Left lobe of liver (tissue), 2 donors: ENCODE results near the gene SEMA4D. TPM values are rescaled to one million over a fixed set of nuclear protein-coding genes. Genes with fewer than 3 reads are reported as not detected.
"Not testable (repeated sequence)": the region's sequence is repeated elsewhere in the genome, so short reads cannot be mapped to it uniquely, and the experiment has no call there.

Source experiments
- ATAC-seq: fragments of 200-7000 bp; cut with Tn5 transposase; one replicate; pipeline ENCODE4 v1.9.1; 2020; ENCODE audit warnings: mild to moderate bottlenecking, moderate library complexity
- DNase-seq: peaks from one replicate; pipeline ENCODE4 v3.0.0-alpha.2; 2020; ENCODE audit warnings: low spot score
- total RNA-seq: library from RNA; stranded (reverse); gene quantifications from one replicate; pipeline ENCODE4 v1.2.1, GENCODE V29; 2021
- donor health status: DM: no; HTN: no; CAD: no; lungs with moderate emphysema.
- donor health status: DM: no; HTN: yes; CAD: no.

The SEMA4D gene
- total RNA-seq, 1 donor from 2014 or later = 3.9 TPM

GRCh38 chr9:89483592-89484474 is 14.1 kb downstream of the SEMA4D start:
- ATAC-seq = peak; percentile 35
- peak; percentile 41 for DNase-seq

- peak; percentile 38 for DNase-seq
Measured at GRCh38 chr9:89482901-89483361, 15.0 kb downstream of the SEMA4D start.

GRCh38 chr9:89482056-89482851 is 15.7 kb downstream of the SEMA4D start:
- ATAC-seq (no peak), DNase-seq (peak; percentile 32)

More at GRCh38 chr9:89482901-89483361, 15.0 kb downstream of the SEMA4D start:
- no peak for ATAC-seq

- peak; percentile 26 for DNase-seq
Measured at GRCh38 chr9:89481538-89481915, 16.4 kb downstream of the SEMA4D start.

GRCh38 chr9:89480825-89481537 is 16.9 kb downstream of the SEMA4D start:
- peak; percentile 29 for DNase-seq

More at GRCh38 chr9:89481538-89481915, 16.4 kb downstream of the SEMA4D start:
- no peak for ATAC-seq

GRCh38 chr9:89480372-89480771 is 17.5 kb downstream of the SEMA4D start:
- not testable (repeated sequence) for ATAC-seq

More at GRCh38 chr9:89480825-89481537, 16.9 kb downstream of the SEMA4D start:
- no peak for ATAC-seq

GRCh38 chr9:89479669-89480011 is 18.3 kb downstream of the SEMA4D start:
- not testable (repeated sequence) for DNase-seq, ATAC-seq

More at GRCh38 chr9:89480372-89480771, 17.5 kb downstream of the SEMA4D start:
- DNase-seq = peak; percentile 31

GRCh38 chr9:89478821-89479668 is 18.9 kb downstream of the SEMA4D start:
- ATAC-seq (no peak), DNase-seq (peak; percentile 16)

GRCh38 chr9:89477811-89478630 is 19.9 kb downstream of the SEMA4D start:
- ATAC-seq (peak; percentile 53), DNase-seq (peak; percentile 44)

GRCh38 chr9:89477384-89477783 is 20.5 kb downstream of the SEMA4D start:
- DNase-seq (no peak), ATAC-seq (no peak)

- no peak for ATAC-seq
- DNase-seq = no peak
Measured at GRCh38 chr9:89476546-89476945, 21.4 kb downstream of the SEMA4D start.

GRCh38 chr9:89475891-89476440 is 21.9 kb downstream of the SEMA4D start:
- ATAC-seq (no peak), DNase-seq (no peak)

- no peak for ATAC-seq
- peak; percentile 39 for DNase-seq
Measured at GRCh38 chr9:89474939-89475338, 23.0 kb downstream of the SEMA4D start.

- no peak for ATAC-seq
- no peak for DNase-seq
Measured at GRCh38 chr9:89473762-89474469, 24.0 kb downstream of the SEMA4D start.

GRCh38 chr9:89471796-89472320 is 26.1 kb downstream of the SEMA4D start:
- not testable (repeated sequence) for DNase-seq, ATAC-seq

- DNase-seq = no peak
Measured at GRCh38 chr9:89471390-89471789, 26.5 kb downstream of the SEMA4D start.

GRCh38 chr9:89470224-89470839 is 27.6 kb downstream of the SEMA4D start:
- DNase-seq = no peak
- ATAC-seq = no peak

More at GRCh38 chr9:89471390-89471789, 26.5 kb downstream of the SEMA4D start:
- no peak for ATAC-seq
